Retinal pigment epithelial cell (primary cell): ENCODE results near the gene TMEM132A.
"Not testable (repeated sequence)": the region's sequence is repeated elsewhere in the genome, so short reads cannot be mapped to it uniquely, and the experiment has no call there.

Source experiments
- DNase-seq: peaks from one replicate; pipeline ENCODE4 v3.0.0-alpha.2; 2010; ENCODE audit warnings: low read depth
- H3K4me3 ChIP-seq: 2 replicates; pipeline ENCODE4 v1.5.1; 2011; ENCODE audit warnings: mild to moderate bottlenecking, low read length, control low read depth, moderate library complexity
- TF ChIP-seq, protein P1 (sequence below): conservative IDR thresholded peaks from 2 replicates; pipeline ENCODE4 v1.5.1; 2011; ENCODE audit warnings: low read depth, low read length, control low read depth, inconsistent platforms

Gene TMEM132A

DNA sequence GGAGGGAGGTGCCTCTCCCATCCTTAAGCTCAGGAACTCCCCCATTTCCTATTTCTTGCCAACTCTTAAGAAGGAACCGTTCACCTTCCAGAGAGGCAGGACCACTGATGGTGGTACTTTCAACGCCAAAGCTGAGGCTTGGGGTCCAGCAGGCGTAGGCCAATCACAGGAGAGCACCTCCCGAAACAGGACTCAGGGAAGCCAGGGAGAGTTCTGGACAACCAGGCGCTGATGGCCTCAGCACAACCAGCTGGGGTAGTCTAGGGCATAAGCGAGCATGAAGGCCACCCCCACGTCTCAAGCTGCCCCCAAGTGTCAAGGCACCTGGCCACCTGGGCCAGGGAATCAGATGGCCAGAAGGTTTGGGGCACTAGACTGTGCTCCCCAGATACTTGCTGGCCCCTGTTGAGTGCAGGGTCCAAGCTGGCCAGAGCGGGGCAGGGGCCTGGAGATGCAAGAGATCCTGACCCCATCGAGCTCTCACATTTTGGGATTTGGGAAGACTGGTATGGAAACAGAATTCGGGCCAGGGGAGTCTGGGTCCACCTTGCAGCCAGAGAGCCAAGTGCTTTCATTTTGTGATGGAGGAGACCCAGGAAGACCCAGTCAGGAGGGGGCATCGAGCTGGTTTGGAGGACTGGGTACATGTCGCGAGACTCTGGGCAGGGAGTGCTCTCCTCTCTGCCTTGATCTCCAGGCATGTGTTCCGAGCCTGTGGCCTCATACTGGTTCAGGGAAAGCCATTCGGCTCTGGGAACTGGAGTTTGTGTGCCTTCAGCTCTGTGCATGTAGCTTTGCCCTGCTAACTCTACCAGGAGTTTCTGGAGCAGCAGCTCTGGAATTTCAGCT lies 48.1 kb downstream of the TMEM132A start:
- TF ChIP-seq, protein P1, sequence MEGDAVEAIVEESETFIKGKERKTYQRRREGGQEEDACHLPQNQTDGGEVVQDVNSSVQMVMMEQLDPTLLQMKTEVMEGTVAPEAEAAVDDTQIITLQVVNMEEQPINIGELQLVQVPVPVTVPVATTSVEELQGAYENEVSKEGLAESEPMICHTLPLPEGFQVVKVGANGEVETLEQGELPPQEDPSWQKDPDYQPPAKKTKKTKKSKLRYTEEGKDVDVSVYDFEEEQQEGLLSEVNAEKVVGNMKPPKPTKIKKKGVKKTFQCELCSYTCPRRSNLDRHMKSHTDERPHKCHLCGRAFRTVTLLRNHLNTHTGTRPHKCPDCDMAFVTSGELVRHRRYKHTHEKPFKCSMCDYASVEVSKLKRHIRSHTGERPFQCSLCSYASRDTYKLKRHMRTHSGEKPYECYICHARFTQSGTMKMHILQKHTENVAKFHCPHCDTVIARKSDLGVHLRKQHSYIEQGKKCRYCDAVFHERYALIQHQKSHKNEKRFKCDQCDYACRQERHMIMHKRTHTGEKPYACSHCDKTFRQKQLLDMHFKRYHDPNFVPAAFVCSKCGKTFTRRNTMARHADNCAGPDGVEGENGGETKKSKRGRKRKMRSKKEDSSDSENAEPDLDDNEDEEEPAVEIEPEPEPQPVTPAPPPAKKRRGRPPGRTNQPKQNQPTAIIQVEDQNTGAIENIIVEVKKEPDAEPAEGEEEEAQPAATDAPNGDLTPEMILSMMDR = no peak
- no peak overlapping the region for H3K4me3 ChIP-seq
- DNase-seq = no peak

DNA sequence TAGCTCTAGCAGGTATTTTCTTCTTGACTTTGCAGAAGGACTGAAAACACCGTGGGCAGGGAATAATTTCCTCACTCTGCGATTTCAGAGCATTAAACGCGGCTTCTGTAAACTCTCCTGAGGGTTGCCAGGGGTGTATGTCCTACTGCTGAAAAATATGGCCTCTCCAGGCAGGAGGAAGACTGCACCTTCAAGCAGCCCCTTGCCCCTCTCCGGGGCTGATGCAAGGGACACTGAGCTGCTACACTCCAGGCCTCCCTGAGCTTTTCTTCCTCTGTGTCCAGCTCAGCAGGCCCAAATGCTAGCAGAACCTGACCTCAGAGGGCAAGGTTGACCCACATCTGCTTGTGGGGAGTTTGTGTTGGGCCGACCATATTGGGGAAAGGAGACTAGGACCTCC lies 49.4 kb downstream of the TMEM132A start:
- no peak overlapping the region for H3K4me3 ChIP-seq
- no peak for DNase-seq
- TF ChIP-seq, protein P1 = no peak

DNA sequence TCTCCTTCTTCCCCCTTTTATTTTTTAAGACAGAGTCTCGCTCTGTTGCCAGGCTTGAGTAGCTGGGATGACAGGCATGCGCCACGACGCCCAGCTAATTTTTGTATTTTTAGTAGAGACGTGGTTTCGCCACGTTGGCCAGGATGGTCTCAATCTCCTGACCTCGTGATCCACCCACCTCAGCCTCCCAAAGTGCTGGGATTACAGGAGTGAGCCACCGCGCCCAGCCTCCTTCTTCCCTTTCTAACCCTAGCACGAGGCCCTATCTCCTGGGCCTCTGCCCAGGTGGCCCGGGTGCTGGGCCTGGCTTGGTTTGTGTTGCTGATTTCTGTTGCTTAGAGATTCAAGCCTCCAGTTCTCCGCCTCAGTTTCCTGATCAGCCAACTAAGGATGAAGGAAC lies 50.1 kb downstream of the TMEM132A start:
- not testable (repeated sequence) for H3K4me3 ChIP-seq, DNase-seq

DNA sequence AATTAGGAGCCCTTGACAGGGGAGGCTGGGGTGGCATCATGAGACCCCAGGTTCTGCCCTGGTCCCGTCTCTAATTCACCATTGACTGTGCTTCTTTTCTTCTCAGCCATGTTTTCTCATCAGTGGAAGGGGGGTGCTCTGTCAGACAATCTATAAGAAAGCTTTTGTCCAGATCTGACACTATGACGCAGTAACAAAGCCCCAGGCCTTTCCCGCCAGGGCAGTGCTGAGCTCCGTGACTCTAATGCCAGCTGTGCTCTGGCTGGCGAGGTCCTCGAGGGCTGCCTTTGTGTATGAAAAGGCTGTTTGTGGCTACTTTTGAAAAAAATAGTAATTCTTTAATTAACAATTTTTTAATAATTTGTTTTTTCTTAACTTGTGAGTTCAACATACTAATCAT lies 50.5 kb downstream of the TMEM132A start:
- TF ChIP-seq, protein P1 = no peak
- no peak for DNase-seq
- no peak overlapping the region for H3K4me3 ChIP-seq

DNA sequence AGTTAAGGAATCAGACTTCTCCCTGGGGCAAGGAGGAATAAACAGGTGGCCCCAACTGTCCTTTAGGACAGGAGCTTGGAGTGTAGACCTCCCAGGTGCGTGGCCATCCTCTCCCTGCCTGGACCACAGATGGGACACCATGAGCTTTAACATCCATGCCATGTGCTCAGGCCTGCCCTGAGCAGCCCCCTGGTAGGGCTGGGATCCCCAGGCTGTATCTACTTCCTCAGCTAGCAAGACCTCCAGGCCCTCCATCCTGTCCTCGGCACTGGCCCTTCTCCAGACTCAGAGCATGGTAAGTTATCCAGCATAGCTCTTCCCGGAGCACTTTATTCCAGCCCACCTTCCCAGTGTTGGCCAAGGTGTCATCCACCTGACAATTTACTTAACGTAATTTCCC lies 53.0 kb downstream of the TMEM132A start:
- TF ChIP-seq, protein P1 = no peak
- H3K4me3 ChIP-seq = no peak overlapping the region
- no peak for DNase-seq

DNA sequence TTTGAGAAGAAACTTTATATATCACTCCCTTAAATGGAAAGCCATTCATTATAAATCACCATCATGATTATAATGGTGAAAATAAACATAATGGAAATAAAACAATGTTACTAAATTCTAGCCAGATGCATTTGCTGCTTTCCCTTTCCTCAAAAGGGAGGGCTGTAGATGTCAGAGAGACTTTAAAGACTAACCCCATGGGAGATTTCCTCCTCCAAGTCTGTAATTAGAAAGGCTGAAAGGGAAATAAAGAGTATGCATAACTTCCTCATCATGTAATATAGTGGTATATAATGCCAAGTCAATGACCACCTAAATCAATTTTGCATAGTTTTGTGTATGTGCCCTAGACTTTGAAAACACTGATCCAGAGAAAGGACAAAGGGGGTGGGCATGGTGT lies 53.6 kb downstream of the TMEM132A start:
- H3K4me3 ChIP-seq = no peak overlapping the region
- no peak for DNase-seq
- TF ChIP-seq, protein P1 = no peak

DNA sequence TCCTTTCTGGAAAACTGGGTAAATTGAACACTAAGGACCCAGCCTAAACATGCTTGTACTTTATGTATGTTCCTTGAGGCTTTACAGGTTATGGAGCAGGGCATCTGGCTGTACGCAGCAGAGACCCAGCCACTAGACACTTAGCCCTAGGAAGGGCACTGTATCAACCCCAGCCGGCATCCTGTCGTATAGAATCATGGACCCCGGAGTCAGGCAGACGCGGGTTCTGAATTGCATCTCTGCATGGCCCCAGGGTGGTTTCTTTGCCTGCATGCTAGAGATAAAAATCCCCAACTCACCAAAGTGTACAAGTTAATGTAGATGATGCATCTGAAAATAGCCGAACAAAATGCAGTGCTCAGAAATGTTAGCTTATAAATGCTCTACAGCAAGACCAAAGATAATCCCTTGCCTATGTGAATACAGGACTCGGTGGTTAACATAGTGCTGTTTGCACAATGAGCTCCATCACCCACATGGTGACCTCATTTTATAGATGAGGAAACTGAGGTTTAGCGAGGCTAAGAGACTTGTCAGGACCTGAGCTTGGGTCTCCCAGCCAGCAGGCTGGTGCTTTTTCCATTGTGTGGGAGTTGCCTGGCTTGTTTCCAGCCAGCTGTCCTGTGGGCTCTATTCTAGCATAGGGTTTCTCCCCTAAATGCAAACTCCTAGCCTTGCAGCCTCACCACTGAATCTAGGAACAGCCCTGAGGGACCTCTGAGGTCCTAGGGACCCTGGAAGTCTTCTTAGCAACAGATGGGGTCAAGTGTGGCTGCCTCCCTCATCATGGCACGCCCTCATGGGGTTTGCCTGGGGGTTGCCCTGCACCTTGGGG lies 54.5 kb downstream of the TMEM132A start:
- DNase-seq = no peak
- TF ChIP-seq, protein P1 = no peak

More for the DNA sequence above, 54.5 kb downstream of the TMEM132A start:
- H3K4me3 ChIP-seq = no peak overlapping the region
